ENCODE measurements around the gene HAUS7.

DNA sequence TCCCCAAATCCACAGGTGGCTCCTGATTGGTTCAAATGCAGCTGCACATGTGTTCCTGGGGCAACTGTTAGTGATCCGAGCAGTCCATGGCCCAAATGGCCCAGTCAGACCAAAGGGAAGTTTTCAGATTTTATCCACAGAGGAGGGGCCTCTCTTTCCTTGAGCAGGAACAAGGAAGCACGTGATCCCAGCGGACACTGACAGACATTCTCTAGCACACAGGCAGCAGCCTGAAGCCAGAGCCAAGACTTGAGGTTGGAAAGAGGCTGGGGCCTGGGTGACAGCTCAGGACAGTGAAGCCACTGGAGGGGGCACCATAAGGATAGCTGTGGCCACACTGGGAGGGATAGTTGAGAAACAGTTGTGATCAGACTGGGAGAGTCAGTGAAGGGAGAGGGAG is 62.6 kb downstream of the HAUS7 start:
- TF ChIP-seq, protein P1, sequence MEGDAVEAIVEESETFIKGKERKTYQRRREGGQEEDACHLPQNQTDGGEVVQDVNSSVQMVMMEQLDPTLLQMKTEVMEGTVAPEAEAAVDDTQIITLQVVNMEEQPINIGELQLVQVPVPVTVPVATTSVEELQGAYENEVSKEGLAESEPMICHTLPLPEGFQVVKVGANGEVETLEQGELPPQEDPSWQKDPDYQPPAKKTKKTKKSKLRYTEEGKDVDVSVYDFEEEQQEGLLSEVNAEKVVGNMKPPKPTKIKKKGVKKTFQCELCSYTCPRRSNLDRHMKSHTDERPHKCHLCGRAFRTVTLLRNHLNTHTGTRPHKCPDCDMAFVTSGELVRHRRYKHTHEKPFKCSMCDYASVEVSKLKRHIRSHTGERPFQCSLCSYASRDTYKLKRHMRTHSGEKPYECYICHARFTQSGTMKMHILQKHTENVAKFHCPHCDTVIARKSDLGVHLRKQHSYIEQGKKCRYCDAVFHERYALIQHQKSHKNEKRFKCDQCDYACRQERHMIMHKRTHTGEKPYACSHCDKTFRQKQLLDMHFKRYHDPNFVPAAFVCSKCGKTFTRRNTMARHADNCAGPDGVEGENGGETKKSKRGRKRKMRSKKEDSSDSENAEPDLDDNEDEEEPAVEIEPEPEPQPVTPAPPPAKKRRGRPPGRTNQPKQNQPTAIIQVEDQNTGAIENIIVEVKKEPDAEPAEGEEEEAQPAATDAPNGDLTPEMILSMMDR (IDR thresholded peaks at IDR 0.05) = no peak
- TF ChIP-seq EP300 (IDR thresholded peaks at IDR 0.05) = no peak
- TF ChIP-seq POLR2A (IDR thresholded peaks at IDR 0.05) = no peak
- no peak for TF ChIP-seq POLR2AphosphoS5 (IDR thresholded peaks at IDR 0.05)

All from stomach (tissue), 4 donors.